ENCODE results near the gene COX8C.
"Not testable (repeated sequence)": the region's sequence is repeated elsewhere in the genome, so short reads cannot be mapped to it uniquely, and the experiment has no call there.

The COX8C gene

GRCh38 chr14:93320489-93320888 is 26.5 kb upstream of the COX8C start:
- no peak for DNase-seq (ENCODE audit: low spot score)

GRCh38 chr14:93322929-93323599 is 23.9 kb upstream of the COX8C start:
- no peak for DNase-seq (ENCODE audit: low spot score)

- DNase-seq (ENCODE audit: low spot score), result no peak
Measured at GRCh38 chr14:93323600-93324174, 23.3 kb upstream of the COX8C start.

- no peak for DNase-seq (ENCODE audit: low spot score)
Measured at GRCh38 chr14:93326196-93326595, 20.8 kb upstream of the COX8C start.

- DNase-seq (ENCODE audit: low spot score), result no peak
Measured at GRCh38 chr14:93328546-93328945, 18.4 kb upstream of the COX8C start.

- no peak for DNase-seq (ENCODE audit: low spot score)
Measured at GRCh38 chr14:93329965-93330608, 16.9 kb upstream of the COX8C start.

- DNase-seq (ENCODE audit: low spot score), result no peak
Measured at GRCh38 chr14:93330609-93331000, 16.4 kb upstream of the COX8C start.

GRCh38 chr14:93331002-93331727 is 15.8 kb upstream of the COX8C start:
- DNase-seq (ENCODE audit: low spot score), result no peak

GRCh38 chr14:93331728-93332396 is 15.1 kb upstream of the COX8C start:
- no peak for DNase-seq (ENCODE audit: low spot score)

- DNase-seq (ENCODE audit: low spot score), result peak; percentile 6
Measured at GRCh38 chr14:93332397-93332852, 14.6 kb upstream of the COX8C start.

GRCh38 chr14:93332853-93333630 is 13.9 kb upstream of the COX8C start, which contains the start of gene BTBD7:
Gene BTBD7, minus strand, starts transcription at chr14:93333036. Its CDS starts 36,985 bp downstream, at chr14:93296051.
- DNase-seq (ENCODE audit: low spot score), result peak; percentile 92

- no peak for DNase-seq (ENCODE audit: low spot score)
Measured at GRCh38 chr14:93333631-93334103, 13.3 kb upstream of the COX8C start.

- no peak for DNase-seq (ENCODE audit: low spot score)
Measured at GRCh38 chr14:93337143-93337753, 9.7 kb upstream of the COX8C start.

GRCh38 chr14:93337884-93338283 is 9.1 kb upstream of the COX8C start:
- DNase-seq (ENCODE audit: low spot score), result no peak

- no peak for DNase-seq (ENCODE audit: low spot score)
Measured at GRCh38 chr14:93343266-93343665, 3.7 kb upstream of the COX8C start.

GRCh38 chr14:93343797-93344196 is 3.2 kb upstream of the COX8C start:
- no peak for DNase-seq (ENCODE audit: low spot score)

GRCh38 chr14:93347850-93348249 is 868 bp downstream of the COX8C start:
- DNase-seq (ENCODE audit: low spot score), result no peak

GRCh38 chr14:93348292-93348691 is 1.3 kb downstream of the COX8C start:
- no peak for DNase-seq (ENCODE audit: low spot score)

- DNase-seq (ENCODE audit: low spot score), result not testable (repeated sequence)
Measured at GRCh38 chr14:93354873-93355272, 7.9 kb downstream of the COX8C start.

GRCh38 chr14:93368996-93369712 is 22.2 kb downstream of the COX8C start:
- DNase-seq (ENCODE audit: low spot score), result no peak
